Measurements from ENCODE around the gene UBE2L5. TPM values are rescaled to one million over a fixed set of nuclear protein-coding genes. Genes with fewer than 3 reads are reported as not detected.

Gene UBE2L5
- total RNA-seq, 1 experiment from 2014 or later, result not detected

DNA sequence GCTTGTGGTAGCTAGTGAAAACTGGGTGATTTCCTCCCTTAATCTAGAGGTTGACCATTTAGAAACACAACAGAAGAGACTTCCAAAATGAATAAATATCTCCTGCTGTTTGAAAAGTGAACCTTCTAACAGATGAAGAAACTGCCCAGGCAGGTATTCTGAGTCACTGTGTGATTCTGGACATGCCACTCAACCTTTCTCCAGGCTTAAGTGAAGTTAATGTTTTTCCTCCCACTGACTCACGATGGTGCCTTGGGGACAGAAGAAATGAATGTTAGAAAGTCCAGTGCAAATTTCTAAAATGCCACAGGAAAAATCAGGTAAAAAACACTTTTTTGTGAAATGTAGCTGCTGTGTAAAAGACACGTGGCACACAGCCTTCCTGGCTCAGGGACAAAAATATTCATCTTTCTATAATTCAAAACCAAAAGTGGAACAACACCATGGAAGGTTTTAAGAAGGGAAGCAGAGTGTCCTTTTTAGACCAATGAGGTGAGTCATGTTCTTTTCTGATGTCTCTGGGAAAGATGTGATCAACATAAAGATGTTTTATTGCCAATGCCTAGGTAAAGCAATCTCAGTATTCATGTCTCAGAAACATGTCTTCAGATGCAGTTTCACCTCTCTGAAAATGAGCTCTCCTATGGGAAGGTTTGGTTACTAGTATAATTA lies 9.1 kb downstream of the UBE2L5 start:
- peak overlapping the region; percentile 82 for H3K4me2 ChIP-seq (ENCODE audit: low read length)
- H3K9me3 ChIP-seq (ENCODE audit: low read length), result no peaks in the 10 kb centered on the region
- peak overlapping the region; percentile 57 for H3K4me3 ChIP-seq (ENCODE audit: low read length)
- ATAC-seq, result peak; percentile 75
- peak overlapping the region; percentile 51 for H2AFZ ChIP-seq (ENCODE audit: low read length)
- H3K79me2 ChIP-seq (ENCODE audit: low read length), result no peaks in the 10 kb centered on the region
- H3K4me1 ChIP-seq (ENCODE audit: insufficient read depth, low read length), result peaks cover 35% of the 10 kb centered on the region
- peak; percentile 85 for DNase-seq
- H4K20me1 ChIP-seq (ENCODE audit: low read length), result no peaks in the 10 kb centered on the region
- H3K9ac ChIP-seq (ENCODE audit: low read length), result peak overlapping the region; percentile 23
- TF ChIP-seq, protein P1, sequence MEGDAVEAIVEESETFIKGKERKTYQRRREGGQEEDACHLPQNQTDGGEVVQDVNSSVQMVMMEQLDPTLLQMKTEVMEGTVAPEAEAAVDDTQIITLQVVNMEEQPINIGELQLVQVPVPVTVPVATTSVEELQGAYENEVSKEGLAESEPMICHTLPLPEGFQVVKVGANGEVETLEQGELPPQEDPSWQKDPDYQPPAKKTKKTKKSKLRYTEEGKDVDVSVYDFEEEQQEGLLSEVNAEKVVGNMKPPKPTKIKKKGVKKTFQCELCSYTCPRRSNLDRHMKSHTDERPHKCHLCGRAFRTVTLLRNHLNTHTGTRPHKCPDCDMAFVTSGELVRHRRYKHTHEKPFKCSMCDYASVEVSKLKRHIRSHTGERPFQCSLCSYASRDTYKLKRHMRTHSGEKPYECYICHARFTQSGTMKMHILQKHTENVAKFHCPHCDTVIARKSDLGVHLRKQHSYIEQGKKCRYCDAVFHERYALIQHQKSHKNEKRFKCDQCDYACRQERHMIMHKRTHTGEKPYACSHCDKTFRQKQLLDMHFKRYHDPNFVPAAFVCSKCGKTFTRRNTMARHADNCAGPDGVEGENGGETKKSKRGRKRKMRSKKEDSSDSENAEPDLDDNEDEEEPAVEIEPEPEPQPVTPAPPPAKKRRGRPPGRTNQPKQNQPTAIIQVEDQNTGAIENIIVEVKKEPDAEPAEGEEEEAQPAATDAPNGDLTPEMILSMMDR (conservative IDR thresholded peaks at IDR 0.05; ENCODE audit: low read depth, low read length), result no peak
- no peak for TF ChIP-seq EZH2phosphoT487 (IDR thresholded peaks at IDR 0.05; ENCODE audit: borderline replicate concordance, low read length)
- no peak for TF ChIP-seq EZH2 (IDR thresholded peaks at IDR 0.05; ENCODE audit: low read length, unreplicated experiment)
- no peaks in the 10 kb centered on the region for H3K36me3 ChIP-seq (ENCODE audit: low read depth, low read length)
- peak overlapping the region; percentile 89 for H3K27ac ChIP-seq (ENCODE audit: low read length)
- ChIA-PET CTCF (interaction anchor here (0.7 kb wide), 1 partner anchor 24 kb away, joined by 4 read pairs; no protein-coding TSS in a partner anchor), POLR2A (ENCODE audit: unreplicated experiment) (no interaction called here)
- BruUV-seq (replicated peaks), result no TSS peak
- no peaks in the 10 kb centered on the region for H3K9me2 ChIP-seq (replicated peaks; ENCODE audit: low read length)
- peaks cover 15% of the 10 kb centered on the region for H3F3A ChIP-seq (ENCODE audit: low read length, unreplicated experiment)
- intact Hi-C loops (cut with micrococcal nuclease), result no loop called here
- no peaks in the 10 kb centered on the region for H3K27me3 ChIP-seq (ENCODE audit: low read length)

DNA sequence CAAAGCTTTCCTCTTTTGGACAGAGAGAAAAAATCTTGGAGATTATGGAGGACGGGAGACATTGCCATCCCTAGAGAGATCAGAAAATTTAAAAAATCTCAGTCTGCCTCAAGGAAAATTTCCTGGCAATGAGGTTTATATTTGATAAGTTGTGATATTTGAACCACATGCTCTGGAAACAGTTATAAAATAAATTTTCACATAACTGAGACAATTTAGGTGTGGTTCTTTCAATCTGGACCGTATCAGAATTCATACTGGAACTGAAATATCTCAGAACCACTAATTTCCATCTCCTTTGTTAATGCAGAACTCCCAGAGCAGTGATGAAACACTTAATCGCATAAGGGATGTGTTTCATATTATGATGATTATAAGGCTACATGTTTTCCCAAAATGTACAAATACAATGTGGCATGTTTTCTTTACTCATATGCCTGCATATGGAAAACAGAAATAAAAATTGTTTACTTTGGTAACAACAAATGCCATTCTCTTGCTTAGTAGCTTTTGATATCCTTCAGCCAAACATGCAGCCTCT lies 13.7 kb downstream of the UBE2L5 start:
- DNase-seq, result no peak
- H3F3A ChIP-seq (ENCODE audit: low read length, unreplicated experiment), result peaks cover 8% of the 10 kb centered on the region
- intact Hi-C loops (cut with micrococcal nuclease), result no loop called here
- H3K9me2 ChIP-seq (replicated peaks; ENCODE audit: low read length), result no peaks in the 10 kb centered on the region
- H3K9ac ChIP-seq (ENCODE audit: low read length), result no peak overlapping the region
- H4K20me1 ChIP-seq (ENCODE audit: low read length), result no peaks in the 10 kb centered on the region
- no peak for ATAC-seq
- peaks cover 15% of the 10 kb centered on the region for H3K4me1 ChIP-seq (ENCODE audit: insufficient read depth, low read length)
- no TSS peak for BruUV-seq (replicated peaks)
- TF ChIP-seq EZH2 (IDR thresholded peaks at IDR 0.05; ENCODE audit: low read length, unreplicated experiment), result no peak
- no peak for TF ChIP-seq EZH2phosphoT487 (IDR thresholded peaks at IDR 0.05; ENCODE audit: borderline replicate concordance, low read length)
- TF ChIP-seq, protein P1 (conservative IDR thresholded peaks at IDR 0.05; ENCODE audit: low read depth, low read length), result no peak
- H3K79me2 ChIP-seq (ENCODE audit: low read length), result no peaks in the 10 kb centered on the region
- ChIA-PET POLR2A (ENCODE audit: unreplicated experiment) (no interaction called here), CTCF (no interaction called here)
- no peak overlapping the region for H3K4me2 ChIP-seq (ENCODE audit: low read length)
- no peaks in the 10 kb centered on the region for H3K27me3 ChIP-seq (ENCODE audit: low read length)
- no peak overlapping the region for H2AFZ ChIP-seq (ENCODE audit: low read length)
- H3K27ac ChIP-seq (ENCODE audit: low read length), result no peak overlapping the region
- H3K36me3 ChIP-seq (ENCODE audit: low read depth, low read length), result no peaks in the 10 kb centered on the region
- no peak overlapping the region for H3K4me3 ChIP-seq (ENCODE audit: low read length)
- no peaks in the 10 kb centered on the region for H3K9me3 ChIP-seq (ENCODE audit: low read length)

DNA sequence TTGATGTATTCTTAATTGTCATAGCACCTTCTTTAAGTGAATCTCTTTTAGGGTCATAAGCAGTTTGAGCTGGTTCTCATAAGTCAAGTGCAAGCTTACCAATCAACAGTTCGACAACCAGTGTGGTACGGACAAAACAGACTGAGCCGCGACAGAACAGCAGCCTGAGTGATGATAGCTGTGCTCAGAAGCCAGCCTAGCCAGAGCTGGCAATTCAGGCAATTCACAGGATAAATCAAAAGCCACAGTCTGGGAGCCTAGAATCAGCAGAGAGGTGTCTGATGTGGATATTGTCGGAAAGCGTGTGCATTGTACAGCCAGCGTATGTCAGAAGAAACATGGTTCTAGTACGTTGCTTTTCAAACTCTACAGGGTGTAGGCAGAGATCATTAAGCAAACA lies 14.9 kb downstream of the UBE2L5 start:
- no peak overlapping the region for H3K9ac ChIP-seq (ENCODE audit: low read length)
- CTCF ChIA-PET, result no interaction called here

More for the DNA sequence above, 14.9 kb downstream of the UBE2L5 start:
- Histone ChIP-seq H3F3A (ENCODE audit: low read length, unreplicated experiment) (no peaks in the 10 kb centered on the region), H3K9me3 (ENCODE audit: low read length) (no peaks in the 10 kb centered on the region), H3K36me3 (ENCODE audit: low read depth, low read length) (no peaks in the 10 kb centered on the region), H3K27me3 (ENCODE audit: low read length) (no peaks in the 10 kb centered on the region), H3K4me2 (ENCODE audit: low read length) (no peak overlapping the region), H3K9me2 (replicated peaks; ENCODE audit: low read length) (no peaks in the 10 kb centered on the region), H3K4me3 (ENCODE audit: low read length) (no peak overlapping the region), H2AFZ (ENCODE audit: low read length) (no peak overlapping the region), H3K4me1 (ENCODE audit: insufficient read depth, low read length) (peaks cover 5% of the 10 kb centered on the region; the same call in 1 of the 2 replicates), H3K79me2 (ENCODE audit: low read length) (no peaks in the 10 kb centered on the region), H4K20me1 (ENCODE audit: low read length) (no peaks in the 10 kb centered on the region), H3K27ac (ENCODE audit: low read length) (no peak overlapping the region)
- BruUV-seq (replicated peaks), result no TSS peak
- no peak for ATAC-seq
- no peak for TF ChIP-seq EZH2phosphoT487 (IDR thresholded peaks at IDR 0.05; ENCODE audit: borderline replicate concordance, low read length)
- no peak for TF ChIP-seq EZH2 (IDR thresholded peaks at IDR 0.05; ENCODE audit: low read length, unreplicated experiment)
- TF ChIP-seq, protein P1 (conservative IDR thresholded peaks at IDR 0.05; ENCODE audit: low read depth, low read length), result no peak
- intact Hi-C loops (cut with micrococcal nuclease), result no loop called here
- POLR2A ChIA-PET (ENCODE audit: unreplicated experiment), result no interaction called here
- DNase-seq, result no peak

Data from PC-3 (cell line).